Ovary (tissue), 3 donors: ENCODE measurements around the gene TBC1D12.

Experiments
- CTCF ChIP-seq, 3 donors: fragments of 450-650 bp in 2 of 3; fragments of 200-600 bp in 1 of 3; IDR thresholded peaks; one replicate each; pipeline versions ENCODE4 v1.5.1 to v1.8.0; 2016 to 2022; ENCODE audit warnings: antibody characterized with exemption in 3 of 3, mild to moderate bottlenecking in 1 of 3
- EP300 ChIP-seq: sonication (generic); formaldehyde crosslinking; IDR thresholded peaks from one replicate; pipeline ENCODE4 v1.6.1; 2017; ENCODE audit warnings: antibody characterized with exemption
- POLR2A ChIP-seq: fragments of 450-650 bp; IDR thresholded peaks from one replicate; pipeline ENCODE4 v1.6.1; 2017; ENCODE audit warnings: antibody characterized with exemption, mild to moderate bottlenecking, moderate library complexity
- donor health status: DM: no; HTN: no; CAD: no.

- TF ChIP-seq CTCF (IDR thresholded peaks at IDR 0.05) (no peak), POLR2A (no peak), EP300 (no peak)
Measured at GRCh38 chr10:94383530-94383929, 18.8 kb upstream of the TBC1D12 start.
